HG03095 (cell line): ENCODE data around the gene FAM171A1.
"Not testable (repeated sequence)": the region's sequence is repeated elsewhere in the genome, so short reads cannot be mapped to it uniquely, and the experiment has no call there.

Experiments used
- ATAC-seq: cut with Tn5 transposase; IDR thresholded peaks from one replicate; pipeline ENCODE4 v1.9.1; 2021; ENCODE audit warnings: moderate library complexity; ENCODE audit not compliant: unreplicated experiment

Gene FAM171A1

DNA sequence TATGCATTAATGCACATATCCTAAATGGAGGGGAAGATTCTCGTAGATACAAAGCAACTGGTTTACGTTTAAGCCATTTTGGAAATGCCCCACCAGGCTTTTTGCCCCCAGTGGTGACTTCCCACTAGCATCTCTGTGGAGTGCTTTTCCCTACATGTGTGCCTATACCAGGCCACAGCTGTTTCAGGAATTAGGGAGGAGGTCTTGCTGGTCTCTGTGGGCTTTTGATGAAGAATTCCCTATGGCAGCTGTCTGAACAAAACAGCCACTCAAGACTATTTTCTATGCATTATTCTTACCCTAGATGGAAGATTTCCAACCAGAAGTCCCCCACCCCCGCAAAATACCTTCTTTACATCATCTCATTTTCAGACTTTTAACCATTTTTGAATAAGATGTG lies 150.6 kb downstream of the FAM171A1 start:
- no peak for ATAC-seq

DNA sequence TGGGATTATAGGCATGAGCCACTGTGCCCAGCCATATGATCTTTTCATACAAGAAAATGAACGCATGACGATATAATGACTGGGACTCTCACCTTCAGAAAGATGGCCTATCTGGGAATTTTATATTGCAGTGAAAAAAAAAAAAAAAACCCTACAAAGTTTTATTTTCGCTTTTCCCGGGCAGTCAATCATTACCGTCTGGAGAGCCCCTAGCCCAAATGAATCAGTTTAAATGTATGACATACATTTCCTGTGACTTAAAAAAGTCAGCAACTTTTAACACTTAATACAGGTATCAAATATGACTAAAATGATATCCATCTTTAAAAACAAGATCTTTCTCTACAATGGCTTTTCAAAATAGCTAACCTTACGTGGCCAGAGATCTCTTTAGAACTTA lies 154.4 kb downstream of the FAM171A1 start:
- ATAC-seq, result no peak

DNA sequence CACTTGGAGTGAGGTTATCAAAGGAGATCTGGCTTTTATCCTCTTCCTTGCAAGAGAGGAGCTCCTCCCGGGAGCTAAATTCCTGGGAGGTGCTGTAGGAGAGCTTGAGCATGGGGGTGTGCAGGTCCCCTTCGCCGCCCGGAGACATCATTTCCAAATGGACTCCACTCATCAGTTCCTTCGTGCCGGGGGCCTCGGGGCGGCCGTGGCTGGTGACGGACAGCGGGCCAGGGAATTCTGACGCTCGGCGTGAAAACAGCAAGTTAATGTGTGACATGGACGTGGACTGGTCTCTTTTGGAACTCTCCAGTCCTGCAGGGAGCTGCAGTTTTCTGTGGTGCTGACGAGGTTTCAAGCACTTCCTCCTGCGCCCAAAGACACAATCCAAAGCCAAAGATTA lies 156.9 kb downstream of the FAM171A1 start:
- no peak for ATAC-seq

DNA sequence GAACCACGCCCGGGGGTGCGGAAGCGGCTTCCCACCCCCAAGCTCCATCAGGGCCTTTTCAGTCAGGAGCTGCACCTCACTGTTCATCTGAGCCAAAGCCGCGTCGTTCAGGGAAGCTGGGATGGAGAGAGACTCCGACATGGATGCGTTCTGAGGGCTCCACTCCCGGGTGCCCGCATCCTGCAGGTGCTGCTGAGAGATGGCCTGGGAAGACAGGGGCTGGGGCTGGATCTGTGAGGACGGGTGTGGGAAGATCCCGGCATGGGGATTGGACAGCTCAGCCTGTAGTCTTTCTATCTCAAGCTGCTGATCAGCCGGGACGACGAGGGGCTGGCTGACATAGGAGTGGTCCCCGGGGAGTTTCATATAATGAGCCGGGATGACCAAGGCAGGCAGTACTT lies 157.6 kb downstream of the FAM171A1 start:
- ATAC-seq, result no peak

DNA sequence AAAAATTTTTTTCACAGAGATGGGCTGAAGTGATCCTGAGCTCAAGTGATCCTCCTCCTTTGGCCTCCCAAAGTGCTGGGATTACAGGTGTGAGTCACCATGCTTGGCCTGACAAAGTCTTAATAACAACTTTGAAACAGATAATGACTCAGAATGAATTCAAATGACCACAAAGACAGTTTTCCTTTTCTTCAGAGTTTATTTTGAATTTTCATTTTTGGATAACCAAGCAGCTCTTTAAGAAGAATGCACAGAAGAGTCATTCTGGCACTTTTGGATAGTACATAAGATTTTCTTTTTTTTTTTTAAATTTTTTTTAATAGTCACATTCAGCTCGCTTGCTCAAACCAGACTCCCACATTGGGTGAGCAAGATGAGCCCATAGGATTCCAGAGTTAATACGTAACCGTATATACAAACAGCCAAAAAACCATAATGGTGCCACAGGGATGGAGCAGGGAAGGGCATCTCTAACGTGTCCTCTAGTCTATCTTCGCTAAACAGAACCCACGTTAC lies 159.6 kb downstream of the FAM171A1 start:
- ATAC-seq, result no peak

DNA sequence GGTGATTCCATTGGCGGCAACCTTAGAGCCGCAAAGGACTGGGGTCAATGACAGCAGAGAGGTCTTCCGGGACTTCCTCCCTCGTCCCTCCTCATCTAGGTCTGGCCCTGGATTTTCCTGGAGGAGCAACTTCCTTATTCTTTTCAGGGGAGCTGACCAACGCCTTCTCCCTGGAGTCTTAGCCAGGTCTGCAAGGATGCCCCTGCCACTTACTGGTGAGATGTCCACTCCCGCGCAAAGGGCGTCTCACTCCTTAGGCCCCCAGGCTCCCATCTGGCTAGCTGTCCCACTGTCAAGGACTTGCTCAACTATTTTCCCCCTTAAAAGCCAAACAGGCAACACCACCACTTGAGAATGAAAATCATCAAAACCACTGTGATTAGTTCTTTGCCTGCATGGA lies 160.6 kb downstream of the FAM171A1 start:
- ATAC-seq, result no peak

DNA sequence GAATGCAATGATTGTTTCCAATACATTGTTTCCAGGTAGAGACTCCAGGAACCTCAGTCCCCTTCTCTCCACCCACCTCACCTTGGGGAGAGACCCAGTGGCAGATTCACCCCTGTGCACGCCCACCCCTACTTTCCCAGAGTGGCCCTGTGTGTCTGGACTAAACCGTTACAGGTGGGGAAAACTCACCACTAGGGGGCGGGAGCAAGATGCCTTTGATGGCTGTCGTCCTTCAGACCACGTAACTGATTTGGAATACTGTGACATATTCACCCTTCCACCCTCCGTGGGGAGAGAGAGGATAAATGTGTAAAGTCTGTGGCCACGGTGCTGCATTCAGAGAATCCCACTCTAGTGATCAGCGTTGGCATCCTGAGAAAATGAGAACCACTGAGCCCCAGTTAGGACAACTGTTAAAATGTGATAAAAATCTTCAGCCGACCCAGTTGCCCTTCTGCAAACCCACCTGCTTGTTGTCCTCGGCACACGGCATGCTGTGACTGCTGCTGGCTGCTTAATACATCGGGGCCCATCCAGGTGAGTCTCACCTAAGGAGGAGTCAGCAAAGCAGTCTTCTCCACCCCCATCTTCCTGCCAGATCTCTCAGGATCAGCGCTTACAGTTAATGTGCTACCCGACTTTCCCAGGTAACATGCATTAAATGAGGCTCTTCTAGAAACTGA lies 161.1 kb downstream of the FAM171A1 start:
- peak; percentile 75 for ATAC-seq

DNA sequence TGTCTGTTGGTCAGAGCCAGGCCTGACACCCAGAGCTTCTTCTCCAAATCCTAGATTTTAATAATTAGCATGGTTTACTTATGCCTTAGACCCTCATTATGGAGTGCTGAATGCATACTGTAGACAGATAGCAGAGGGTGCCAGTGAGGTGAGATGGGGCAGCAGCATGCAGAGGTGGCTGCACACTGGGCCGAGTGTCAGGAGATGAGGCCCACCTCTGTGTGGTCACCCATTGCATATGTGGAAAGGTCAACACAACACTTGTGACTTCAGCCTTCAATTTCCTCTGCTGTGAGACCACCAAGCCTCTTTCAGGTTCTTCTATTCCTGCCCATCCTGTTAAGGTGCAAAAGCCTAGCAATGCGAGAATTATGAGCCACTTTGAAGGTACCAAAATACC lies 162.9 kb downstream of the FAM171A1 start:
- no peak for ATAC-seq

DNA sequence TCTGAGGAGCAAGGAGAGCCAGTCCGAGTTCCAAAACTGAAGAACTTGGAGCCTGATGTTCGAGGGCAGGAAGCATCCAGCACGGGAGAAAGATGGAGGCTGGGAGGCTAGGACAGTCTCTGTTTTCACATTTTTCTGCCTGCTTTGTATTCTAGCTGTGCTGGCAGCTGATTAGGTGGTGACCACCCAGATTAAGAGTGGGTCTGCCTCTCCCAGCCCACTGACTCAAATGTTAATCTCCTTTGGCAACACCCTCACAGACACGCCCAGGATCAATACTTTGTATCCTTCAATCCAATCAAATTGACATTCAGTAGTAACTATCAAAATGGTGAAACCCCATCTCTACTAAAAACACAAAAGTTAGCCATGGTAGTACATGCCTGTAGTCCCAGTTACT lies 163.7 kb downstream of the FAM171A1 start:
- ATAC-seq, result not testable (repeated sequence)

DNA sequence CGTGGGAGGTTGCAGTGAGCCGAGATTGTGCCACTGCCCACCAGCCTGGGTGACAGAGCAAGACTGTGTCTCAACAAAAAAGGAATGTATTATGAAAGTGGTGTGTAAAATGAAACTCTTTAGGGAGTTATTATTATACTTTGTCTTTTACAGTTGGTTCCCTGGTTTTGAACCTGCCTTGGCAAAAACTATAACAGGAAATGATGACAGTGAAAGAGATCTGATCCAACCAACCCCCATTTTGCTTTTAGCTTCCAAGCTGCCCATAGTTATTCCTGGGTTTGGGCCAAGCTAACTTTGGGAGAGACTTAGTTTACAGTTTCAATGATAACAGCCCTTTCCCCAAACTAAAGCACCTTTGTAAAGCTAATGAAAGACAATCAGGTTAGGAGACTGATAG lies 168.4 kb downstream of the FAM171A1 start:
- no peak for ATAC-seq

DNA sequence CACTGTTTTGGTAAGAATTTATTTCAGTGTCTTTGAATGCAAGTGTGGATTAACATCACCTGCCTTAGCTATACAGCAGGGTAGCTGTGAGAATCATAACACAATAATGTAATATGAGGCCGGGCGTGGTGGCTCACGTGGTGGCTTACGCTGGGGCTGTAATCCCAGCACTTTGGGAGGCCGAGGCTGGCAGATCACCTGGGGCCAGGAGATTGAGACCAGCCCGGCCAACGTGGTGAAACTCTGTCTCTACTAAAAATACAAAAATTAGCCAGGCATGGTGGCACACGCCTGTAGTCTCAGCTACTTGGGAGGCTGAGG lies 168.8 kb downstream of the FAM171A1 start:
- ATAC-seq, result not testable (repeated sequence)

DNA sequence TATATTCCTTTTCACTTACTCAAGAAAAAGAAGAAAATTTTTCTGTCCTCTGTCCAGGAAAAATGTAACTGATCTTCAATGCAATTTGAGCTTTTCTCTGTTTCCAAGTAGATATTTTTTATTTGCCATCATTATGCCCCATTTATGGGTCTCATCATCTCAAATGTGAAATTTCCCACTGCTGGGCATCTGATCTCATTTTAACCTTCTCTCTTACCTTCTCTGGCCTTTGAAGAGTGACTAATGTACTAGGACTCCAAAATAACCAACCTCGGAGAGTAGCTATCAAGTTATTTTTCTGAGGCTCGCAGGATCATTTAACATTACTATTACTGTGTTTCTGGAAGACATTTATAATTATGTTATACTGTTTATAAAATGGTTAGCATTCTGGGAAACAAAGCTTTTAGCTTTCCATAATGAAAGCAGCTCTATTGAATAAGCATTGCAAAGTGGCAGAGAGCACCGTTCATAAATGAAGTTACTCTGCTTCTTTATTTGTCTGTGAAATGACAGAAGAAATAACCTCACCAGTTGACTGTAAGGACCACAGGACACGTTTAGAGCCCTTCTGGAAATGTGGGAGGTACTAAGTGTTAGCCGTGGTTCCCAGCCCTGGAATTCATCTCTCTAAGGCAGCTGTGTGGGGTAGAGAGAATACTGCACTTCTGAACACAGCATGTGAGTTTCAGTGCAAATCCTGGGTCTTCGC lies 169.3 kb downstream of the FAM171A1 start:
- ATAC-seq, result no peak

DNA sequence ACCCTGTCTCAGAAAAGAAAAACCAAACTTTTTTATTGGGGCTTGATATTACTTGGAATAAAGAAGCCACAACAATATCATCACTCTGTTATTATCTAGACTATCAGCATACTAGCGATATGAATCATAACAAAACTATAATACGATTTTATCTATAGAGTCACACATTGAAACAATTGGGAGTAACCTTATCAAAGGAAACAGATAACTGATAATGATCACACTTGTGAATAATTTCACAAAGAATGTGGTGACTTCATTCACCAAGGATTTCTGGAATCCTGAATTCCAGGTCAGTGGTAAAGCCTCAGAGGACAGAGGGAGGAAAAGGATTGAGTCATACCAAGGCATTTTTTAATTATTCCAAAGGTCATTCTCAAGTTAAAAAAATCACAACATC lies 170.5 kb downstream of the FAM171A1 start:
- ATAC-seq, result no peak

DNA sequence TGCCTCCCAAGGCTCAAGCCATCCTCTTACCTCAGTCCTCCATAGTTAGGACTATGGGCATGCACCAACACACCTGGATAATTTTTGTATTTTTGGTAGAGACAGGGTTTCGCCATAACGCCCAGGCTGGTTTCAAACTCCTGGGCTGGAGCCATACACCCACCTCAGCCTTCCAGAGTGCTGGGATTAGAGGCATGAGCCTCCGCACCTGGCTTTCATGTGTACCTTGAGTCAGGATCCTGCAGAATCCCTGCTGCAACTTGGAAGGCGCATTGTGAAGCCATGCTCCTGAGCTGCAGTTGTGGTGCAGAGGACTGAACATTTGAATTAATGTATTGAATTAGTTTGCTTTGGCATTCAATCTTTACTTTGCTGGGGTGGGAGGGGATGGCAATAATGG lies 173.2 kb downstream of the FAM171A1 start:
- no peak for ATAC-seq

DNA sequence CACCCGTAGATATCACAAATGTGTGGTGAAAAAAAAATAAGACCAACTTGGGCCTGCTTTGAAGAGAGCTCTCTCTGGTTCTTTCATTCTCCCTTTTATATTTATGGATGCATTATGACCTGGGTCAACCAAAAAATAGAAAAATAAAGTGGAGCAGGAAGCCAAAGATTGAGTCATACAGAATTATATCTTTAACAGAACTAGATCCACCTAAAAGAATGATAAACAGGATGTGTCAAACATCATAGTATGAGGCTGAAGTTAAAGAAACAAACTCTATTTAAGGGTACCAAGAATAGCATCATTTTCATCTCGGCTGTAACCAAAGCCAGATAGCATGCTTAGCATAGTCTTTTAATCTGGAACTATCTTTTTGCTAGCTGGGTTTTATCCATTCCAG lies 173.8 kb downstream of the FAM171A1 start:
- ATAC-seq, result no peak

DNA sequence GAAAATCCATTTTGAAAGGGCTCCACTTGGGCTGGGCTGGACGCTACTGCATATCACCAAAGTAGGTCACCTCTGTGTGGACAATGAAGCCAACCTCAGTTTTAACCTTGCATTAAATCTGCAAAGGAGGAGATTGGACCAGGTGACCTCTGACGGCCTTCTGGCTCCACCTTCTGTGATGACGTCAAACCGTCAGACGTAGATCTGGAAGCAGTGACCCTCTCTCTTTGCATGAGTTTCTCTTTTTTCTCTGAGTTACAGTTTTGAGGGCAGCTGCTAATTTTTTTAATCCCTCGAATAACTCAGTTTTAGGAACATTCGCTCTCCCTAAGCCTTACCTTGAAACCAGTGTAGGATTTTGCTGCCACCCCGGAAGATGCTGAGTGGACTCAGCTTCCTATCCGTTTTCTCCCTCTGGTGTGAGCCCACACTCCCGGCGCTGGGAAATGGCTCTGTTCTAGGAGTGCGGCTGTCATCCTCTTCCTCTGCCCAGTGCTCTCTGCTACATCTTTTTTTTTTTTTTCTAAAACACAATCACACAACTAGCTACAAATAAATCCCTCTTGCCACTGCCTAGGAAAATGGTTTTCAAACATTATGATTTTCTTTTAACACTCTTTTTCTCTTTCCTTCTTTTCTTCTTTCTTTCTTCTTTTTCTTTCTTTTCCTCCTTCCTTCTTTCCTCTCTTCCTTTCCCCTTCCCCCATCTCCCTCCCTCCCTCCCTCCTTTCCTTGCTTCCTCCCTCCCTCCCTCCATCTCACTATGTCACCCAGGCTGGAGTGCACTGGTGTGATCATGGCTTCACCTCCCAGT lies 174.9 kb downstream of the FAM171A1 start:
- ATAC-seq, result no peak

DNA sequence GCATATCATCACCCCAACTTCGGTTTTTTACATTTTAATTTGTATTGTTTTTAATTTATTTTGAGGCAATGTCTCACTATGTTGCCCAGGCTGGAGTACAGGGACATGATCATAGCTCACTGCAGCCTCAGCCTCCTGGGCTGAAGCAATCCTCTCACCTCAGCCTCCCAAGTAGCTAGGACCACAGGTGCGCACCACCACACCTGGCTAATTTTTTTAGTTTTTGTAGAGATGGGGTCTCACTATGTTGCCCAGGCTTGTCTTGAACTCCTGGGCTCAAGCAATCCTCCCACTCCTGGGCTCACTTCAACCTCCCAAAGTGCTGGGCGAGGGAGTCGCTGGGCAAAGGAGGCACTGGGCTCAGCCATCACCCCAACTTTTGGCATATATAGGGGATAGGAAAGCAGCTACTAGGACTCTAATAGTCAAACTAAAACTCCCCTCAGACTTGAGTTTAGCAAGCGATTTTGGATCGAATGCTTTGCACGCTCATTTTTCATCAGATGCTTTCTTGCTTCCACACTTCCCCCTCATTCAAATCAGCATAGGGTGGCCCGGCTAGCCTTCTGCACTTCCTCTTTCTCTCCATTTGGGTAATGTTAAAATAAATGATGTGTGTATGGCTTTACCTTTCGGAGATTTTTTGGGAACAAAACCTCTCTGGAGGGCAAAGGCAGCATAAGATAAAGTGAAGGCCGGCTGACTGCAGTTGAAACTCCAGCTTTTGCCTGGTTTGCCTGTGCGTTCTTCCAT lies 181.8 kb downstream of the FAM171A1 start:
- ATAC-seq, result no peak

DNA sequence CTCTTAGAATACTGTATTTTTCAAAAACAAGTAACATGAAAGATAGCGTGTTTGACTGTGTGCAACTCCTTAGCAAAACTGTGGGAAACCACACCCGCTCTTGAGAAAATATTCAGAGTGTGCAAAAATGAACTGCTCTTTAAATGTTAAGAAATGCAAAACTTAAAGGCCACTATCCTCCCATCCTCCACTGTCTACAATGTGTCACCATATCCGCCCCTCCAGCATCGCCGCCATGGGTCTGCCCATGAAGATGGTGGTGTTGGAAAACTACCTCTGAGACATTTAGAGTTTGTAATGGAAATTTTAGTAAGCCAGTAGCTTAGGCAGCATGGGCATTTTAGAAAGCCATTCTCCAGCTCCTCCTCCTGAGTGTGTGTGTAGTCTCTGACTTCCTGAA lies 182.5 kb downstream of the FAM171A1 start:
- no peak for ATAC-seq

DNA sequence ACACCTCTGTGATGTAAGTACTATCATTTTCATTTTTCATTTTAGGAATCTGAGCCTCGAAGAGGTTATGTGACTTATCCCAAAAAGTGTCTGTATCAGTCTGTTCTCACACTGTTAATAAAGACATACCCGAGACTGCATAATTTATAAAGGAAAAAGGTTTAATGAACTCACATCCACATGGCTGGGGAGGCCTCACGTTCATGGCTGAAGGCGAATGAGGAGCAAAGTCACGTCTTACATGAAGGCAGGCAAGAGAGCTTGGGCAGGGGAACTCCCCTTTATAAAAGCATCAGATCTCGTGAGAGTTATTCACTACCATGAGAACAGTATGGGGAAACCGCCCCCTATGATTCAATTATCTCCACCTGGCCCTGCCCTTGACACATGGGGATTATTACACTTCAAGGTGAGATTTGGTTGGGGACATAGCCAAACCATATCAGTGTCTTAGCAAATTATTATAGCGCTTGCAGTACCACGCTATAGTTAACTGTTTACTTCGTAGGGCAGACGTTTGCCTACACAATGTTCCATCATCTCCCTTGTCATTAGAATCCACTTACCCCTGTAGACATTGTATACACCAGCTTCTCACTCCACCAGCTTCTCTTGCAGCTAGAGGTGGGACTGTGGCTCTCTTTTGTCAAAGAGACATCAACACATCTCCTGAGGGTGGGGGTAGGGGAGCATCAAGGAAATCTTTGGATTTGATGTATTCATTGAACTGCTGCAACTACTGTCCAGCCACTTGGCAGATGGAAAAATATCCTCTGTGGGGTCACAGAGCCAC lies 187.2 kb downstream of the FAM171A1 start:
- no peak for ATAC-seq

DNA sequence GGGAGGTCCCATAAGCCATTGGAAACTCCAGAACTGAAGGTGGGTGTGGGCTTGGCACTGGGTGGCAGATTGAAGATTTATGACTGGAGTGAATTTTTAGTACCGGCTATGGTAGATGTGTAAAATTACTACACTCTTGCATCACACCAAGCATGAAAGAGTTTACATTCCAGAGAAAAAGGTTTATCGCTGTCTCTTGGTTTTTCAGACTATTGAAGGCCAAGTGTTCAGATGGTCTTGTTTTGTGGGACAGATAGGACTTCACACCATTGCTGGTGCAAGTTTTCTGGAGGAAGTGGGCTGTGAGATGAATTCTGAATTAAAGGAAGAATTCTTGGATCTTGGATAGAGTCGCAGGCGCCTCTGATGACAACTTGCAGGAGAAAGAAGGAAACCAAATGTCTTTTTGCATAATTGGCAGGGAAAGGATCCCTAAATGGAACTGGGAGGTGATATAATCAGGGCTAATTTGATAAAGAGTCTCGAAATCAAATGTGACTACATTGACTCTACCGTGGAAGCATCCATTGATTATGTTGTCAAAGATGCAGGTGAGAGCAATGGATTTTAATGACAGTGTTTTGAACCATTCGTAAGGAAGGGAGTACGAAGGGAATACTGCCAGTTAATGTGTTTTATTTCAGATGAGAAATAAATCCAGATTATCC lies 188.4 kb downstream of the FAM171A1 start:
- ATAC-seq, result no peak
